HG03558 (cell line): Measurements from ENCODE around the gene TTC23L.

Source experiments
- ATAC-seq: cut with Tn5 transposase; IDR thresholded peaks from one replicate; pipeline ENCODE4 v1.9.1; 2021; ENCODE audit warnings: moderate number of reproducible peaks; ENCODE audit not compliant: unreplicated experiment; ENCODE audit errors: extremely low read depth

Gene TTC23L

DNA sequence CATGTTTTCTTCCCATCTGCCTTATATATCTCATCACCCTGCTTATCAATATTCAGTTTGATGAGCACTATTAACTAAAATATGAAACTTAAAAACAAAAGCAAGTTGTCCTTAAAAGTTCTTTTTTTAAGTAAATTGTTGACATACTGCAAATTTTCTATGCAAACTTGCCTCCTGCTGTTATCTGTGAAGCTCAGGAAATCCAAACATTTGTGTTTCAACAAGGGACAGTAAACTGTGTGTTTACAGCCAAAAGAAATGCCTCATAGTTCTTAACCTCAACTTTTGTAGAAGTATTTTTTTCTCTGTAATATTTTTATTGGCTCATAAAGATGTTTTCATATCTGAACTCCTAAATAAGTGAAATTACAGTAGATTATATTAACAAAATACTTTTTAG is 7.7 kb upstream of the TTC23L start:
- ATAC-seq, result no peak

DNA sequence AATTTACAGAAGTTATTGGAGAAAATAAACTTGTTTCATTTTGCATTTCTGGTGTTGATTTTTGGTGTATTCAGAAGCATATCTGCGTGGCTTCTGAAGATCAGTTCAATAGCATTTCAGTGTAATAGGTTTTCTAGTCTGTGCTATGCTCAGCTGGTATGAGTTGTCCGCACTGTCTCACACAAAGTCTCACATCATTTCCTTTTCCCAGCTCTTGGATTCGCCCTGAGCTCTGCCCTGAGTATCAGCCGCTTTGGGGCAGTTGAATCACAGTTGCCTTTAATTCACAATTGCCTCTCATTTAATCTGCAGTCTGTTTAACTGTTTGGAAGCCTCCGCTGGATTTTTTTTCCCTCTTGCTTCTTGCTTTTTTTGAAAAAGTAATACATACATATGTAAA is 6.4 kb upstream of the TTC23L start:
- no peak for ATAC-seq

DNA sequence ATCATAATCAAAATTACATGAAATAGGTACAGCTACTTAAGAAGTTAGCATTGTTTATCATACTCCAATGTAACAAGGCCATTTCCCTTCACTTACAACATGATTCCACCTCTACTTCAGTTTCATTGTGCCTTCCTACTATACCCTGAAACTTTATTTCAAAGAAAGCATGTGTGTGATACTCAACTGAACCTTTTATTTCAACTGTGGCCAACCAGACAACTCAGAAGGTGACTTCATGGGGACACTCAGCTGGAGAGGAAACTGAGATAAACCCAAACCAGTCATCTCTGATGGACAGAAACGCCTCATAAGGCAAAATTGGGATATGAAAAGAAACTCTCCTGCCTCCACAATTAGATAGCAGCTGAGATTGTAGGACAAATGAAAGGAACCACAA is 5.9 kb upstream of the TTC23L start:
- ATAC-seq, result no peak

DNA sequence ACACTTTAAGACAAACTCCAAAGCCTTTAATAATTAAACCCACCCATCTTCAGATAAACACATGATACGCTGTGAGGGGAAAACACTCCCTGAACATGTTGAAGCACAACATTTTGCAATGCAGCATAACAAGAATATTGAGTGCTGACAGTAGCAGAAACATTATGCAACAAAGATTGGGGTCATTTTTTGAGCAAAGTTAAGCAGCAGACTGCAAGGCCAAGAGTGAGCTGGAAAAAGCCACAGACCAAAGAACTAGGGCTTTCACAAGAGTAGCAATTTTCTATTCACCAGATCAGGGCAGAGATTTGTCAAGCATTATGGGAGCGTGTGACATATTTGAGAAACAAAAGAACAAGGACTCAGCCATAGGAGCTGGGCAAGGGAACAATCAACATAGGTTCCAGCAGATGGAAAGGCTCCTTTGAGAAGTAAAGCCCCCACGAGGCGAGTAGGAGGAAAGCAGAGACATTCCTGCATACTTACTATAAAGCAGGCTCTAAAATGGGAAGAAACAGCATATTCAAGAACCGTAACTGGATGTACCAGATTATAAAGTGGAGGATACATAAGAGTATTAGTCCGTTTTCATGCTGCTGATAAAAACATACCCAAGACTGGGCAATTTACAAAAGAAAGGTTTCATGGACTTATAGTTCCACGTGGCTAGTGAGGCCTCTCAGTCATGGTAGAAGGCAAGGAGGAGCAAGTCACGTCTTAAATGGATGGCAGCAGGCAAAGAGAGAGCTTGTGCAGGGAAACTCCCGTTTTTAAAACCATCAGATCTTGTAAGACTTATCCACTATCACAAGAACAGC is 4.8 kb upstream of the TTC23L start:
- ATAC-seq, result no peak

DNA sequence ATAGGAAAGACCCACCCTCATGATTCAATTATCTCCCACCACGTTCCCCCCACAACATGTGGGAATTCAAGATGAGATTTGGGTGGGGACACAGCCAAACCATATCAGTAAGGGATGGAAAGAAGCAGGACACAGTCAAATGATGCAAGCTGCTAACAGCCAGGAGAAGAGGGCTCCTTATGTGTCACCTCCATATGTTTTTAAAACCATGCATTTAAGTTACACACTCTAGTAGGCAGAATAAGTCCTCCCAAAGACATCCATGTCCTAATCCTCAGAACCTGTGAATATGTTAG is 4.2 kb upstream of the TTC23L start:
- no peak for ATAC-seq

DNA sequence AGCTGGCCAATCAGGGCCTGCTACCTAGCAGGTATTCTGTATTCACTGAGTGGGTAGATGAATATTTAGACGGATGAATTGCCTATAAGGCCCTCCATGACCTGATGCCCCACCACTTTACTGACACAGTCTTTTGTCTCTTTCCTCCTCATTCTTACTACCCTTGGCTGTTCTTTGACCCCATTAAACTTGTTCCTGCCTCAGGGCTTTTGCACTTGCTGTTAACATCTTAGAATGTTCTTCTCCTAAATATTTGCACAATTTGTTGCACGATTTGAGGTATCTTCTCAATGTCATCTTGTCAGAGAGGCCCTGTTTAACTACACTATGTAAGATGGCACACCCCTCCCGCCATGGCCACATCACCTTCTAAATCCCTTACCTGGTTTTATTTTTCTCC is 3.3 kb upstream of the TTC23L start:
- ATAC-seq, result no peak

DNA sequence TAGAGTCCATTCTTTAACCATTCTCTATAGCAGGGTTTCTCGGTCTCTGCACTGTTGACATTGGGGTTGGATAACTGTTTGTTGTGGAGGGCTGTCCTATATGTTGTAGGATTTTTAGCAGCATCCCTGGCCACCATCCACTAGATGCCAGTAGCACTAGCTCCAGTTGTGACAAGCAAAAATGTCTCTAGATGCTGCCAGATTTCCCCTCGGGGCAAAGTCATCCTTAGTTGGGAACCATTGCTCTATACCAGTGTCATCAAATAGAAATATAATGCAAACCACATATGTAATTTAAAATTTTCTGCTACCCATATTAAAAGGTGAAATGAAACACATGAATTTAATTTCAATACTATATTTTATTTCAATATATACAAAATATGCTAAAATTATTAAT is 2.9 kb downstream of the TTC23L start:
- ATAC-seq, result no peak

DNA sequence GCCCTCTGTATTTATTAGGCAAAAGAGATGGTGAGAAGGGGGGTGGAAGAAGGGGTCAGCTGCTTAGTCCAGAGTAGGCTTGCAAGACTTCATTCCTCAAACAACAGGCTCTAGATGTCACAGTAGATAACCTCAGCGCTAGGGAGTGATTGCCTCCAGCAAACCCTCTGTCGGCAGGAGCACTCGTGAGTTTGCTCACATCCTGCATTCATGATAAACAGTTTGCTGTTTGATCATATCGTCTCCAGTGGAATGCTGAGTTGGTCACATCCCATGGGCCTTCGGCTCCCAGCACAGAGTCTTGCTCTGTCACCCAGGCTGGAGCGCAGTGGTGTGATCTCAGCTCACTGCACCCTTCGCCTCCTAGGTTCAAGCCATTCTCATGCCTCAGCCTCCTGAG is 3.6 kb downstream of the TTC23L start:
- no peak for ATAC-seq

DNA sequence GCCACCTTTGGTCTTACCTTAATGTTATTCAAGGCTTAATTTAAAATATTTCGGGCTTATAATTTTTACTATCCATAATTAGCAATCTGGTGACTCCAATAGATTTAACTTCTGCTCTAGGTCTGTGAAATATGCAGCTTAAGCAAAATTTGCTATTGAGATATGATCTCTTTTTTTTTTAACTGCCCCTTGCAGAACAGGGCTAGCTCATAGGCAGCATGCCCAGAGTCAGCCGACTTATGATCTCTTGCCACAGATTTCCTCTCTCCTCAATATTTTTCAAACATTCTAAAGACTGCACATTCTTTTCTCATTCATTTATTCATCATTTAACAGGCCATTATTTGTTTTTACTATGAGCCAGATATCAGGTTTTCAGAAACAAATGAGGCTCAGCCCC is 4.5 kb downstream of the TTC23L start:
- ATAC-seq, result no peak

DNA sequence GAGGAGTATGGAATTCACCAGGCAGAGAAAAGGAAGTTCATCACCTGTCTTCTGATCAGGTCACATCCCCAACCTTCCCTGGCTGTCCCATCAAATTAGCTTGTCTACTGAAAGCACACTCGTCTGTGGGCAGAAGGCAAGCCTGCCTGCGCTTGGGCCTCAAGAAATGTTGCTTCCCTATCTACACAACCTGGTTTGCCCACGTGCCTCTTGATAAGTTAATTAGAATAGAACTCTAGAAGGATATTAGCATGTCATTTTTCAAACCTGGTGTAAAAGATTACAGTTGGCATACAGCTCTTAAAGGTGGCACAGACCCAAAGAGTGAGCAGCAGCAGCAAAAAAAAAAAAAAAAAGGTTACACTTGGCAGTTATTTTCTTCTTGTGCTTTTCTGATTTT is 5.1 kb downstream of the TTC23L start:
- no peak for ATAC-seq

DNA sequence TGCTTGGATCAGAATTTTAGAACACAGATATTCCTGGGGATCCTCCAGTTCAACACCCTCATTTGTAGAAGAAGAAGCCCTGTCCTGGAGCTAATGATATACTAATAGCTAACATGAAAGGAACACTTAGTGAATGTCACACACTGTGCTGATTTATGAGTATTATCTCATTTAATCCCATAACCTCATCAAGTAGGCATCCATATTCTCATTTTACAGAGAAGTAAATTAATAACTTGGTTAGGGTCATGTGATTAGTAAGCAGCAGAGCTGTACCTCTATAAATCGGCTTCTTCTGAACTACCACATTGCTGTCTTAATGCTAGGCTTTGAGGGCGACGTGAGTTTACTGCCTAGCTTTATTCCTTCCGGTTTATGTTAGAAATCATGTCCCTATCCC is 6.0 kb downstream of the TTC23L start:
- ATAC-seq, result no peak

DNA sequence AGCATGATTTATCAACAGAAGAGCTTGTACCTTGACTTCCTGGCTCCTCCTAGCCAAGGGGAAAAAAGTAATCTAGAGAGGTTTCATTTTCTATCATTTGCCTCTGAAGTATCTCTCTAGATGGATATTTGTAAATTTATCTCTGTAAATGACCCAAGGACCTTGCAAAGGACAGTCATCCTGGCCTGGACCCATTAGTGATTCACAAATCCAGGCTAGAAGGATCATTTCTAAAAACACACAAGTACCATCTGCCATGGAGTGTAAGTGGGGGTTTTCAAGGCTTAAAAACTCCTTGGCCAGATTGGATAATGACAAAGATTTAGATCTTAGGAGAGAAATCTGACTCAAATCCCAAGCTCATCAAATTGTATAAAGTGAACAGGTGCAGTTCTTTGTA is 8.1 kb downstream of the TTC23L start:
- no peak for ATAC-seq

DNA sequence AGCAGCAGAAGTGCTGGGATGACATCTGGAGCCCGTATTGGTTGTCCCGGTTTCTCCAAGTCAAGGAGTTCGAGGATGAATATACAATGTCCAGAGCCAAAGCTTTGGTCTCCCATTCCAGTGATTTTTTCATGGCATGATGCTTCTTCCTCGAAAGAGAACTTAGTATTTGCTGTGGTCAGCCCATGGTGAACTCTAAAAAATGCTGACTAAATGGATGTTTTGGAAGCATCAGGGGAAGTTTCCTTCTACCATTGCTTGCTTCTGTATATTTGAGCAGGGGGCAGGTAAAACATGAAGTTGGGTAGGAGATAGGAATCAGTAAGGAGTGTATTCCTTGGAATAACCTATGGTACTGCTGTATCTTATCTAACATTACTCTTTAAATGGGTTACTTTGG is 8.6 kb downstream of the TTC23L start:
- ATAC-seq, result no peak

DNA sequence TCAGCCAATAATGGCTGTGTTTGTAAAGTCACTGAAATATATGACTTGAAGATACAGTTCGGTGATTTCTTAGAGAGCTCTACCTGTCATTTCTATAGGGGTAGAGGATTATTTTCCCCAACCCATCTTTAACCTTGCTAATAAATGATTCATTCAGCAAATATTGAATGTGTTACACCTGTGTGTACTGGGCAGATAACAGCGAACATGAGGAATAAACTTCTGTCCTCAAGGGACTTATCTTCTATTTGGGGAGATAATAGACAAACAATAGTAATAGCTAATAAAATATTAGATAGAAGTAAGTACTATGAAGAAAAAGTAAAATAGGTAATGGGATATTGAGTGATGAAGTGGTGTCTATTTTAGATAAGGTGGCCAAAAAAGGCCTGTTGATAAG is 9.3 kb downstream of the TTC23L start:
- ATAC-seq, result no peak

DNA sequence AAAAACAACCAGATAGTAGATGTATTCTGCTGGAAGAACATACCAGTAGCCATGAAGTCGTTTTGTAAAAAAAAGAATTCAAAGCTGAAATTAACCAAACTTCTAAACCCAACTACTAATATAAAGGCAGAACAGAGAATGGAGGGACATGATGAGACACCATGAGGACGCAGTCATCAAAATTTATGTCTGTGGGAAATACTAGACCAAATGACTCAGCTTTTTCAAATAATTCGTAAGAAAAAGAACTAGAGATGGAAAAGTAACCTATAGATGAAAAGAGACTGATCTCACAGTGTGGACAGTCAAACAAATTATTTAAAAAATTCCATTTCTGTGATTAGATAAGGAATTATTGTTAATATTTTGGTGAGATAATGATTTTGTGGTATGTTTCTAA is 10.3 kb downstream of the TTC23L start:
- ATAC-seq, result no peak

DNA sequence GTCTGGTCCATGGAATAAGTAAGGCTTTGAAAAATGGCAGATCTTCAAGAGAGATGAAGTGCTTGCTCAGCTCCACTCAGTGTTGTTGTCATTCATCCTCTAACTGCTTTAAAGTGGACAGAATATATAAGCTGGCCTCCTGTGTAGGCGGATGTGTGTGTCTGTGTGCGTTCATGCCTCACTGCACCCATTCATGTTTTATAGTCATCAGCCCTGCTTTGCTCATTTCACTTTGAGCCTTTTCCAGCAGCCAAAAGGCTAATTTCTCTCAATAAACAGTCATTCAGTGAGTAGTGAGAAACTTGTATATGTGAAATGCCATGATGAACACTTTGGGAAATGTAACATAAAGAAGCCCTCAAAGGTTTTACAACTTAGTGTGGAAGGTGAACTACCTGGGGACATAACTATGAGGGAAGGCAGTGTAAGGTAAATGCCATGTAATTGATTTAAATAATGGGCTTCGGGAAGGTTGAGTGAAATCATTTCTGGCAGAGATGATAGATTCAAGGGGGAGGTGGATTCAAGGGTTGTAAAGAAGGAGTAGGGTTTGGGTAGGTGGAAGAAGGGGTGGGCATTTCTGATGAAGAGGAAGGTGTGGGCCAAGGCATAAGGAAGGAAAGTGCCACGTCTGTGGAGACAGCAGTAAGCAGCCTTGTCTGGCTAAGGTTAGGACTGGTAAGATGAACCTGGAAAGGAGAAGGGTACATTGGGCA is 15.7 kb downstream of the TTC23L start:
- peak; percentile 90 for ATAC-seq

DNA sequence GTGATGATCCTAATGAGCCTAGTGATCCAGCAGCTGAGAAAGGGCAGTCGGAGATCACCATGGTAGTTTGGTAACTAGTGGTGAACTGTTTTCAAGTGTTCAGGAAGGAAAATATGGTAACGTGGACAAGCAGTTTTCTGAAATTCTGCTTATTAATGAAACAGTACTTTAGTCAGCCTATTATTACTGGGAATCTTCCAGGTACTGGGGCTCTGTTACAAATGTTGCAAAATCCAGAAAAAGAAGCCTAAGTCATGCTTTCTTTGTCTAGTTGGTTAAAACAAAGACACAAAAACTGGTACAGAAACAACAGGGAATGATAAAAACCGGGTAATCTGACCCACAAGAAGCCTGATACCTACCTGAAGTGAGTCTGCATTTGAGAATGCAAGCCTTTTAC is 18.2 kb downstream of the TTC23L start:
- ATAC-seq, result no peak

DNA sequence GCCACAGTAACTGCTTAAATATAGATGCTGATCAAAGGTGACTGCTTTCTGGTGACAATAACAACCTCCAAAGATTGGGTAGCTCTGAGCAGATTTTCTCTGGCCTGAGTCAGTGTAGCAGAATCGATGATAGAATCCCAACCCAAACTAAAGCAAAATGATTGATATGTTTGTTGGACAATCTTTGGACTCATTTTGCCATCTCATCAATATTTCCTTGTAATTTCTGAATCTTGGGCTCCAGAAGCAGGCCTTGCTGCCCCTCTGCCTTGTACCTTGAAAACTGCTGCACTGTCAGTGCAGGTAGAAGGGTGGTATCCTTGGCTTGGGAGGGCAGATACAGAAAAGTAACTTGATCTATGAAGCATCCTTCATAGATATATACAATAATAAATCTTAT is 18.9 kb downstream of the TTC23L start:
- no peak for ATAC-seq

DNA sequence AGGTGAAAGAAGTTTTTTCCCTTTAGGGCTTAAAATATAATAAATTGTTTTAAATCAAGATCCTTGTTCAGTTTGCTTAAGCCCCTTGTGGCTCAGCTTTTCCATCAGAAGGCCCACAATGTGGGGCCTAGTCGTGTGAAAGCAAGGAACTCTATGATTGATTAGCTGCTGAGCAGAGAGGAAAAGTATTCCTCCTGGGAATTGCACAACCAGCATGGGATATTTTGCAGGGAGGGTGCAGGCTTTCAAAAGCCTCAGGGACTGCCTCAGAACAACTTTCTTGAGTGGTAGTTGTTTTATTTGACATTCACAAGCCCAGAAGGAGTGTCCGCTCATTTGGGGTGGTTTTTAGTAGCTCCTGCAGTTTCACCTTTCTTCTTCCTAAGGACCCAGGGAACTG is 19.8 kb downstream of the TTC23L start:
- ATAC-seq, result no peak

DNA sequence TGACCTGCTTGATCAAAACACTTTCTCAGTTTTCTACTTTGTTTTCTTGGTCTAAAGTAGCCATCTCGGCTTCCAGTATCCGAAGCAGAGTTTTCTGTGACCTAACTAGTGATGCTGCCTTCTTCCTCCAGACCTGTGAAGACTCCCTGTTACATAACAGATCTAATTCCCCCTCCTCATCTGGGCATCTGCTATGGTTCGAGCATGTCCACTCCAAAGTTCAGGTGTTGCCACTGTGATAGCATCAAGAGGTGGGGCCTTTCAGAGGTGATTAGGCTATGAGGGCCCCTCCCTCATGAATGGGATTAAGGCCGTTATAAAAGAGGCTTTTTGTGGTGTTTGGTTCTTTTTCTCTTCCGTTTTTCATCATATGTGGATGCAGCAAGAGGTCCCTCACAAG is 20.3 kb downstream of the TTC23L start:
- ATAC-seq, result no peak

DNA sequence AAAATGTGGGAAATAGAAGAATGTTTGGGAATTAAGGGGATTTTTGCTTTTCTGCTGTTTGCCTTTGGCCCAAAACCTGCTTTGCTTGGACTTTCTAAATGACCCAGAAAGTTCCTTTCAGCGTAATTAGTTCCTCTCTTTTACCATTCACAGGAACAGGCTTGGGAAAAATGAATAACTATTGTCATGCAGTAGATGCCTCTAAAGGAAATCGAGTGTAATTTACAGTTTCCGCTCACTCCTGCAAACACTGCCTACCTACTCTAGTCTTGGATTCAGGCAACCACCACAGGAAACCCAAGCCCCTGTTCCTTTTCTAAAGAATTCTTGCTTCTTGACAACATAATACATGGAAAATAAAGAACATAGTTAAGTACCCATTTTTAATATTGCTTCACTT is 25.0 kb downstream of the TTC23L start:
- no peak for ATAC-seq

DNA sequence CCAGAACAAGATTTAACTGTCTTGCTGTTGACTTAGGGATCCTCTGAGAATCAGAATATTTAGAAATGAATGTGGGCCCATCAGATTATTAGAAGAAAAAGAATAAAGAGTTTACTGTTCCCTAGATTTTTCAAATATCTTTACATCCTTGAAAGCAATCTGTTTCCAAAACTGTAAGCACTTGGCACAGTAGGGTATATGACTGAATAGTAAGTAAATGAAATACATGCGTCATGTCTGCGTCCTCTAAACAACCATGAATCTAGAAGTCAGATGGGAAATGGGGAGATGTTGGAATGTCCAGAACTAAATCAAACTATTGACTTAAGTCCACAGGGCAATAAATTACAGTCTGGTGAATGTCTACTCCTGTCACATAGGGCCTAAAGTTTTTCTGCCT is 26.1 kb downstream of the TTC23L start:
- no peak for ATAC-seq
